NCI-H1105 (cell line): ENCODE measurements around the gene MT1H.
A peak's percentile ranks its signal among the peaks of the same experiment; 100 is the strongest.

Experiments
- DNase-seq: peaks from one replicate; lab custom pipeline; 2025; lab: John Stamatoyannopoulos, UW

Gene MT1H

DNA sequence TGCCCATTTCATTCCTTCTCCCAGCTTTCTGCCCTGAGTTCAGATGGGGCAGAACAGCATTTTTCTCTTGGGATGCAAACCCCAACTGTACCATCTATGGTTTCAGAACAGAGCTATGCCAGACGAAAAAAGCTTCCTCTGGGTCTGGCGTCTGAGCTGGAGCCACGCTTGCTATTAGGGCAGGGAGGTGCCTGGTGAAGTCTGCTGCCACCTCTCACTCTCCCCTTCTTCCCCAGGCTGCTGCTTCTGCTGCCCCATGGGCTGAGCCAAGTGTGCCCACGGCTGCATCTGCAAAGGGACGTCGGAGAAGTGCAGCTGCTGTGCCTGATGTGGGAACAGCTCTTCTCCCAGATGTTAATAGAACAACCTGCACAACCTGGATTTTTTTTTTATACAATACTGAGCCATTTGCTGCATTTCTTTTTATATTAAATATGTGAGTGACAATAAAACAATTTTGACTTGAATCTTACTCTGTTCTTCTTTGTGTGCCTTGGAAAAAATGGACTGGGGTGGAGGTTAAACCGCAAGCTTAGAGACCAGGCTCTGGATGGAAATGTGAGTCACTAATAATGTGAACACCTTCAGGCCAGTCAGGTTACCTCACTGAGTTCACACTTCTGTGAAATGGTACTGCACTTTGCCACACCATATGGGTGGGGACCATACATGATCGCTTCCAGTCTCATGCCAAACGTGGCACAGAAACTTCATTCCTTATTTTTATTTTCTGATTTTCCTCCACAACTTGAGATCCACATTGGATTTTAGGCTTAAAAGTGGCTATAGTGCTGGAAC is 32.8 kb upstream of the MT1H start:
- DNase-seq, result no peak

DNA sequence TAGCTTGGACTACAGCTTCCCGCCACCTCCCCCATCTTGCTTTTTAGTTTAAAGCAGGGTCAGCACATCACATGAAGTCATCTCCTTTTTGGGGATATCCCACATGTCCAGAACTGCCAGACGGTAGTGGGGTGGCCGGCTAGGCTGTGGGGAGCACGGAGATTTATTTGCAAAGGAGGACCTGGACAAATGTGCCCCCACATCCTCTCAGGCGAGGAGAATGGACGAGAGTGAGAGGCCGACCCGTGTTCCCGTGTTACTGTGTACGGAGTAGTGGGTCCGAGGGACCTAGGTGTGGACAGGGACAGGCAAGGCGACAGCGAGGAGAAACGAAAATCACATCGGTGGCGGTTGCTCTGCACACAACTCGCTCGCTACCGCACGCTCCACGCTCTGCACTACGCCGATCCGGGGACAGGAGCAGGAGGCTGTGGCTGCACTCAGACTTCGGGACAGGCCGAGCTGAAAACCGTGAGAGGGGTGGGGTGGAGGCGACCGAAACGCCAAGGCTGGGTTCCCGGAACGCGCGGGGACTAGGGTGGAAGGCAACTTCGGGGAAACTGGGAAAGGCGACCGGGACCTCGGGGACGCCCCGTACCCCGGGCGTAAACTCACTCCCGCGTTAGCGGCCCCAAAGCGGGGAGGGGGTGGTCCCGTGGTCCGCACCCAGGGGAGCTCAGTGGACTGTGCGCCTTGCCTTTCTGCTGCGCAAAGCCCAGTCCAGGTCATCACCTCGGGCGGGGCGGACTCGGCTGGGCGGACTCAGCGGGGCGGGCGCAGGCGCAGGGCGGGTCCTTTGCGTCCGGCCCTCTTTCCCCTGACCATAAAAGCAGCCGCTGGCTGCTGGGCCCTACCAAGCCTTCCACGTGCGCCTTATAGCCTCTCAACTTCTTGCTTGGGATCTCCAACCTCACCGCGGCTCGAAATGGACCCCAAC is 31.5 kb upstream of the MT1H start, which contains the start of gene MT1A:
TSS of gene MT1A (plus strand) at position 853 of the 937 bp plus-strand sequence. CDS start at position 926, 73 bp downstream.
- no peak for DNase-seq

DNA sequence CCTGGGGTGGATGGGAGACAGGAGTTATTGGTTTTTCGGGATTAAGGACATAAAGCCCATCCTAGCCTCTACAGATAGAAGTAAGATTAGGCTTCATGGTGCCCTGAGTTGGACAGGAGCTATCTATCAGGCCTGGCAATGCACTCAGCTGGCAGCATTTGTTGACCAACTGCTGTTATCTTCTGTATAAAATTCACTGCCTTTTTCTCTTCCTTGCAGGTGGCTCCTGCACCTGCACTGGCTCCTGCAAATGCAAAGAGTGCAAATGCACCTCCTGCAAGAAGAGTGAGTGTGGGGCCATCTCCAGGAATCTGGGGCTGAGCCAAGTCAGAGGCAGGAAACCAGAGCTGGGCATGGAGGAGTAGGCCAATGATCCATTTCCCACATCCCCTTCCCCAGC is 30.6 kb upstream of the MT1H start:
- no peak for DNase-seq

DNA sequence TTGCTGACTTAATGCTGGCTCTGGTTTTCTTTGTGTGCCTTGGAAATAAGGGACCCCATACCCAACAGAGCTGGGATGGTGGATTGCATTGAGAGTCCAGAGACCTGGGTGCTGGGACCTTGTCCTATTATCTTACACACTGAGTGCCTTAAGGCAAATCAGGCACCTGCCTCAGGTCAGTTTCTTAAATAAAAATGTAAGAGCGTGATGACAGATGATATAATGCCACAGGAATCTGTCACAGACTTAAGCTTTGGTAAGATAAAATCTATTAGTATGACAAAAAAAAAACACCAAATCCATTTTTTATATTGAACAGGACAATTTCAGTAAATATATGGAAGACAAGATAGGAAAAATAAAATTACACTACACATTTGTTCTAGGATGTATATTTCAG is 29.5 kb upstream of the MT1H start:
- no peak for DNase-seq

DNA sequence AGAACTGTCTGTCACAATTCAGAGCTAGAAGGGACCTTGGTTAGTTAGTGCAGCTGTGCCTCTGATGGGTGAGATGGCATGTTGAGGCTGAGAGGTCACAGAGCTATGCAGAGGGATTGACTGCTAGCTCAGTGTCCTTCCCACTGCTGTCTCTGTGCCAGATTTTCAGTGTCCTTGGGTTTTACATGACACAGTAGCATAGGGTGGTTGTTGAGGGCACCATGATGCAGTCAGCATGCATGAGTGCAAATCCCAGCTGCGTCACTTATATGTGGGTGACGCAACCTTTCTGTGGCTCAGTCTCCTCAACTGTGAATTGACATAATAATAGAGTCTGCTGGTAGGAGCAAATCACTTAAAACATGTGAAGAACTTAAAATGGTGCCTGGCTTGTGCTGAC is 28.4 kb upstream of the MT1H start:
- no peak for DNase-seq

DNA sequence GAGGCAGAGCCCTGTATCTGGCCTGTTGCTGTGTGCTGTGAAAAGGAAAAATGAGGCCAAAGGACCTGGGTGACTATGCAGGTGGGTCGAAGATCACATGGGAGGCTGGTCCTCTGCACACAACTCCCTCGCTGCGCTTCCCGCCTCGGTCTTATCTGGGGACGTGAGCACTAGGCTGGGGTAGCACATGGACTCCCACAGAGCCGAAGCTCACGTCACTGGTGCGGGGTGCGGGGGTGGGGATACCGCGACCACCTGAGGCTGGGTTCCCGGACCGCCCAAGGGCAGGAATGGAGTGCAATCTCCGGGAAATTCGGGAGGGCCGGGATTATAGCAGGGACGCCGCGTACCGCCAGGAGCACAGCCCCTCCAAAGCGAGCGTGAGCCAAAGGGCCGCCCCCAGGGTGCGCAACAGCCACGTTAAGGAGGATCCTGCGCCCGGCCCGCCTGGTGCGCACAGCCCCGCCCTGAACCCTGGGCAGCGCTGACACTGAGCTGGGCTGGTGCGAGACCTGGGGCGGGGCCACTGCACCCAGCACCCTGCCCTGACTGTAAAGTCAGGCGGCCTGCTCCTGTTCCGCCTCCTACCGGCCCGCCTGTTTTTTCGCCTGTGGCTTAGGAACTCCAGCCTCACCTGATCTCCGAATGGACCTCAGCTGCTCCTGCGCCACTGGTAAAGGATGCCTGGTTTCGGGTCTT is 26.4 kb upstream of the MT1H start:
- no peak for DNase-seq

DNA sequence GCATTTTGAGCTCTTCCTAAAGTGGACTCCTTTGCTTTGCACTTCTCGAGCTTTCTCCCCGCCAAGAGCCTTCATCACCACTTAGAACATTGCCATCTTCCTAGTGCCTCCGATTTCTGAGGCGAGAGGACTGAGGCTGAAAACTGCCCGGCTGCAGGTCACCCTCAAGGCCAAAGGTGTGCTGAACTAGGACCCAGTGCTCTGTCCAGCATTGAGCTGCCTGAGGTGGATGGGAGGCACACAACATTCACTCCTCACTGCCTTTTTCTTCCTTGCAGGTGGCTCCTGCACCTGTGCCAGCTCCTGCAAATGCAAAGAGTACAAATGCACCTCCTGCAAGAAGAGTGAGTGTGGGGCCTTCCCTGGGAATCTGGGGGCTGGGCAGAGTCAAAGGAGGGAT is 25.8 kb upstream of the MT1H start:
- DNase-seq, result no peak

DNA sequence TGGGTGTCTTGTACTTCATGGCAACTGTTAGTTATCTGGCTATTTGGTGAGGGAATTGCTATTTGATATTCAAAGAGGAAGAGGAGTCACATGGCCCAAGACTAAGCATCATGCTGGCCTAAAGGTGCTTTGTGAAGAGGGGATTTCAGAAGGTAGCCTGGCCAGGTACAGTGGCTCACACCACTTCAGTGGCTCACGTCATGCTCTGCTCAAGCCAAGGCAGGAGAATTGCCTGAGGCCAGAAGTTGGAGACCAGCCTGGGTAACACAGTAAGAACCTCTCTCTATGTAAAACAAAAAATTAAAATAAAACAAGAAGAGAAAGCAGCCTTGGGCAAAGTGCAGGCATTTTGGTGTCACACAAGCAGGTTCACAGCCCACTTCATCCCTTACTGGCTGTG is 24.3 kb upstream of the MT1H start:
- DNase-seq, result no peak

DNA sequence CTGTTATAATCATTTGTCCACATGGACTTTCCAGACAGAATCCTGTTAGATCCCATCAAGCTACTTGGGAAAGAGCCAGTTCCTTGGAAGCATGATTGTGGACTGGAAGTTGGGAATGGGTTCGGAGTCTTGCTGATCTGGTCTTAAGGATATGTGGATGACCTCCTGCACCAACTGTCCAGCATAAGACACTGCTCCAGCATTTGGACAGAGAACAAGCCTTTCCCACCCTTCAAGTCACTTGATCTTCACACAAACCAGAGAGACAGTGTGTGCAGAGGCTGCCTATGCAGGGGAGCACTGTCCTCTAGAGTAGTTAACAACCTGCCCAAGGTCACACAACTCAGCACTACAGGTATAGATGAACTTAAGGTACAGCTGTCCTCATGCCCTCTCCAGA is 23.8 kb upstream of the MT1H start:
- DNase-seq, result no peak

DNA sequence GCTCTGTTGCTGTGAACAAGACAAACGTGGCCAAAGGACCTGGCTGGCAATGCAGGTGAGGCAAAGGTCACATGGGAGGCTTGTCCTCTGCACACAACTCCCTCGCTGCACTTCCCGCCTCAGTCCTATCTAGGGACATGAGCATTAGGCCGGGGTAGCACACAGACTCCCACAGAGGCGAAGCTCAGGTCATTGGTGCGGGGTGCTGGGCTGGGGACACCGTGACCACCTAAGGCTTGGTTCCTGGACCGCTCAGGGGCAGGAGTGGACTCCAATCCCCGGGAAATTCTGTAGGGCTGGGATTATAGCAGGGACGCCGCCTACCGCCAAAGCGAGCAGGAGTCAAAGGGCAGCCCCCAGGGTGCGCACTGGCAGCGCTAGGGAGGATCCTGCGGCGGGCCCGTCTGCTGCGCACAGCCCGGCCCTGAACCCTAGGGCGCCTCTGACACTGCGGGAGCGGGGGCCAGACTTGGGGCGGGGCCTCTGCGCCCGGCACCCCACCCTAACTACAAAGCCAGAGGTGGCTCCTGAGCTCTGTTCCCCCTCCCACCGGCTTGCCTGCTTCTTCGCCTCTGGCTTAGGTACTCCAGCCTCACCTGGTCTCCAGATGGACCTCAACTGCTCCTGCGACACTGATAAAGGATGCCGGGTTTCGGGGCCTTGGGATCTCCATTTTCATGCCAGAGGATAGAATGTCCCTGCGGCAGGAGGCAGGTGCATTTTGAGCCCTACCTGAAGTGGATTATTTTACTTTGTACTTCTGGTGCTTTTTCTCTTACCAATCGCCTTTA is 21.8 kb upstream of the MT1H start:
- no peak for DNase-seq

DNA sequence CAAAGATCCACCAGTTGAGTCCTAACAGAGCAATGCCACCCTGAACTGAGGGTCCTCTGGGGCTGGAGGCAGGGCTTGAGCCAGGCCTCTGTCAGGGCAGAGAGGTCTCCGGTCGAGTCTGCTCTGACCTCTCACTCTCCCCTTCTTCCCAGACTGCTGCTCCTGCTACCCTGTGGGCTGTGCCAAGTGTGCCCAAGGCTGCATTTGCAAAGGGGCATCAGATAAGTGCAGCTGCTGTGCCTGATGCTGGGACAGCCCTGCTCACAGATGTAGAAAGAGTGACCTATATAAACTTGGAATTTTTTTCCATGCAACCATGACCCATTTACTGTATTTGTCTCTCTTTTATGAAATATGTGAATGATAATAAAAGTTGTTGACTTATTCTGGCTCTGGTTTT is 20.3 kb upstream of the MT1H start:
- DNase-seq, result no peak

DNA sequence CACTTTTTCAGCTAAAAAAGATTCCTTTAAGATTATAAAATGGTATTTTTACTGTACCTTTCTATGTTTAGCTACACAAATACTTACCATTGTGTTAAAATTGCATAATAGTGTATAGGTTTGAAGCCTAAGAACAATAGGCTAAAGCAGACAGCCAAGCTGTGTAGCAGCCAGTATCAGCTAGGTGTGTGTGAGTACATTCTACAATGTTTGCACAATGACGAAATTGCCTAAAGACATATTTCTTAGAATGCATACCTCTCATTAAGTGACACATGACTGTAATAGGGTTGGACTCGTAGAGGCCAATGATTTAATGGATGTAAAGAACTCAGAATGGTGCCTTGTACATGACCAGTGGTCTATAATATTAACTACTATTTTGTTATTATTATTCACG is 19.8 kb upstream of the MT1H start:
- no peak for DNase-seq

DNA sequence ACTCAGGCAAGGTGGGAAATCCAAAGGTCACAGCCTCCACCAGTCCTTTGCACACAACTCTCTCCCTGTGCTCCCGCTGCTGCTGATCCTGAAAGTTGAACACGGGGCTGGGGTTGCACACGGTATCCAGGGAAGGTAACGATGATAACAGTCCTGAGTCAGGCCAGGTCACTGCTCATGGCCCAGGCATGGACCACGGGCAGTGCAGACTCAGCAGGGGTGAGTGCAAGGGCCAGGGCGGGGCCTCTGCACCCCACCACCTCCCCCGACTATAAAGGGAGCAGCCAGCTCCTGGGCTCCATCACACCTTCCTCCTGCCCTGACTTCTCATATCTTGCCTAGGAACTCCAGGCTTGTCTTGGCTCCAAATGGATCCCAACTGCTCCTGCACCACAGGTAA is 18.0 kb upstream of the MT1H start, which contains the start of gene MT1B:
TSS of gene MT1B (plus strand) at position 301 of the 400 bp plus-strand sequence. CDS start at position 369, 68 bp downstream.
- DNase-seq, result no peak

DNA sequence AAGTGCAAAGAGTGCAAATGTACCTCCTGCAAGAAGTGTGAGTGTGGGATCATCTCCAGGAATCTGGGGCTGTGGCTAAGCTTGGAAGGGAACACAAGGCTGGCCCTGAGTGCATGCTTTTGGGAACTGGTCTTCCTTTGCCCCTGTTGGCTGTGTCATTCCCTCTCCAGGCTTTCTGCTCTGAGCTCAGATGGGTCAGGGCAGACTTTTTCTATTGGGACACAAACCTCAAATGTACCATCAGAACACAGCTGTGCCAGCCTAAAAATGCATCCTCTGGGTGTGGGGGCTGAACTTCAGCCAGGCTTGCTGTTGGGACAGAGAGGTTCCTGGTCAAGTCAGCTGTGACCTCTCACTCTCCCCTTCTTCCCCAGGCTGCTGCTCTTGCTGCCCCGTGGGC is 17.0 kb upstream of the MT1H start:
- DNase-seq, result no peak

DNA sequence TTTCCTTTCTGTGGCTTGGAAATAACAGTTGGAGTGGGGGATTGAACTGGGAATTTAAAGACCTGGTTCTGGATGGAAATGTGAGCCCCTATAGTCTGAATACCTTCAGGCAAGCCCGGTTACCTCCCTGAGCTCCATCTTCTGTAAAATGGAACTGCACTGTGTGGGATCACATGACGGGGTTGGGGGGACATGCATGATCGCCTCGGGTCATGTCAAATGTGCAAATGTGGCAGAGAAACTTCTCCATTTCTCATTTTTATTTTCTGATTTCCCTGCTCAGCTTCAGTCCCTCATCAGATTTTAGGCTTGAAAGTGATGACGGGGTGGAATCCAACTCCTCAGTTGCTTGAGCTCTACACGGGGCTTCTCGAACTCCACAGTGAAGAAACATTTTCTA is 16.4 kb upstream of the MT1H start:
- DNase-seq, result no peak

DNA sequence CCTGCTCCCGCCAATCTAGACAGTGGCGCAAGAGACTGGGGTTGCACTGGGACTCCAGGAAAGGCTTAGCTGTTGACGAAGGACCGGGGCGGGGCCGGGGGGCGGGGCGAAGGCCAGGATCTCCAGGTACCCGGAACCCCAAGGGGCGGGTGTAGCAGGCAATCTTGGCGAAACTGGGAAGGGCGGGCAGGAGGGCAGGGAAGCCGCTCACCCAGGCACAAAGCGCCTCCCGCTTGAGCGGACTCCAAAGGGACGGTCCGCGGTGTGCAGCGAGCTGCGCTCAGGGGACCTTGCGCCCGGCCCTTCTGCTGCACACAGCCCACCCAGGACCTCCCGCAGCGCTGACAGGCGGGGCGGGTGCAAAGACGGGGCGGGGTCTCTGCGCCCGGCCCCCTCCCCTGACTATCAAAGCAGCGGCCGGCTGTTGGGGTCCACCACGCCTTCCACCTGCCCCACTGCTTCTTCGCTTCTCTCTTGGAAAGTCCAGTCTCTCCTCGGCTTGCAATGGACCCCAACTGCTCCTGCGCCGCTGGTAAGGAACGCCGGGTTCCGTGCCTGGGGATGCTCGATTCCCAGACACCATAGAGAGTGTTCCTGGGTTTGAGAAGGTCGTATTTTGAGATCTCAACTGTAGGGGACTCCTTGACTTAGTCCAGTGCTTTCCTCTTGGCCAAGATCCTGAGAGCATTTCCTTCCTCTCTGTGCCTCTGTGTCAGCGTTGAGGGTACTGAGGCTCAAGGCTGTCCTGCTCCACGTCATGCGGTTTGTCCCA is 11.9 kb upstream of the MT1H start, which contains the start of gene MT1F:
TSS of gene MT1F (plus strand) at position 405 of the 772 bp plus-strand sequence. CDS start at position 505, 100 bp downstream.
- DNase-seq, result peak; percentile 41

DNA sequence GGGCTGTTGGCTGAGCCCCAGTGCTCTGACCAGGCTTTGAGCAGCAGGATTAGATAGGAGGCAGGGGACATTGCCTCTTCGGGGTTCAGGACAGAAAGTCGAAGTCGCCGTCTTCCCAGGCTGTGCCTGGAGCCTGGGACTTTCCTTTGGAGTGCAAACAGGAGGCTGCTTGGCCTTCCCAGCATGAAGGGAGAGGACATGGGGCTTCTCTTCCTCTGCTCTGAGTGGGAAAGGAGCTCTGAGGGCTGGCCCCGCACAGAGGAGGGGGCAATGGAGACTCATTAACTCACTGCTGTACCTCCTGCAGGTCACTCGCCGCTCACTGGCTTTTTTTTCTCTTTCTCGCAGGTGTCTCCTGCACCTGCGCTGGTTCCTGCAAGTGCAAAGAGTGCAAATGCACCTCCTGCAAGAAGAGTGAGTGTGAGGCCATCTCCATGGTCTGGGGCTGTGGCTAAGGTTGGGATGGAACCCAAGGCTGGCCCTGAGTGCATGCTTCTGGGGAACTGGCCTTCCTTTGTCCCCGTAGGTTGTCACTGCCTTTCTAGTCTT is 11.2 kb upstream of the MT1H start:
- DNase-seq, result no peak

DNA sequence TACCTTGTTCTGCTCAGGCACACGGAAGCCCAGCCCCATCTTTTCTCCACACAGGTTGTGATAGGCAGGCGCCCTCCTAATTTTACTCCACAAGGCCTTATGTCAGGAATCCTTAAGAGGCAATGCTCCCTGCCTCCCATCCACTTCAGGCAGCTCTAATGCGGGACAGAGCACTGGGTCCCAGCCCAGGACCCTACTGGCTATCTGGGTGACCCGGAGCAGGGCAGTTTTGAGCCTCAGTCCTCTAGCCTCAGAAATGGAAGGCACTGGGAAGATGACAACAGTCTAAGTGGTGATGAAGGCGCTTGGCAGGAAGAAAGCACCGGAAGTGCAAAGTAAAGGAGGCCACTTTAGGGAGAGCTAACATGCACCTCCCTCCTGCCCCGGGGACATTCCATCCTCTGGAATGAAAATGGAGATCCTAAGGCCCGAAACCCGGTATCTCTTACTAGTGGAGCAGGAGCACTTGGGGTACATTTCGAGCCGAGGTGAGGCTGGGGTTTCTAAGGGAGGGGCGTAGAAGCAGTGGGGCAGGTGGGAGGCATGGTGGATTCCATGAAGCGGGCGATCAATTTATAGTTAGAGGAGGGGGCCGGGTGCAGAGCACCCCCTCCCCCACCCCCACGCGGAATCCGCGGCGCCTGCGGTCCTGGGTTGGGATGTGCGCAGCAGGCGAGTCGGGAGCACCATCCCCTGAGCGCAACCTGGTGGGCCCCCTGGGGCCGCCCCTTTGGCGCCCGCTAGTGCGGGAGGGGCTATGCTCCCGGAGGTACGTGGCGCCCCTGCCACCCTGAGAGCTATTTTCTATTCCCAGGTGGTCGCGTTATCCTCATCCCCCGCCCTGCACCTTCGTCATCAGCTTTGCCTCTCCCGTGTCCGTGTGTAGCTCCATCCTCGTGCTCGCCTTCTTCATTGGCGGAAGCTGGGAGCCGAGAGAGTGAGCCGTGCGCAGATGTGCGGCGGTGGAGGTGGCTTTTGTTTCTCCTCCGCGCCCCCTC is 7.0 kb upstream of the MT1H start:
- no peak for DNase-seq

DNA sequence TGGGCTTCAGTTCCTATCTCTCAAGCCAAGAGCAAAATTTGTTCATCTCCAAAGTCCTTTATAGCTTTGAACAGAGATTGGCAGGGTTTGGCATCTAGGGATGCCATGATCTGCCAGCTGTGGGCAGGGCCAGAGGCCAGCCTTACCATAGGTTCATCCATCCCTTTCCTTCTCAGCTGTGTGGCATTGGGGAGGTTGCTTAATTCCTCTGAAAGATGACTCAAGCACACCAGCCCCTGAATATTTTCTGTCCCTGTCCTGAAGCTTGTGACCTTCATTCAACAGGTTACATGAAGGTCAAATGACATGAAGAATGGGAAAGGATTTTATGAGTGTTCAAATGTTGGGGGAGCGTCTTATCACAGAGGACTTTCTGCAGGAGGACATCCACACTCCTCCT is 5.1 kb upstream of the MT1H start:
- no peak for DNase-seq
